ENCODE measurements around the gene TRMT10C.

TRMT10C gene

GRCh38 chr3:101530686-101531047 lies 31.0 kb upstream of the TRMT10C start:
- peaks cover 4% of the 10 kb centered on the region; the same call in 1 of the 2 replicates for H3K27me3 ChIP-seq
- no peak for TF ChIP-seq CTCF (IDR thresholded peaks at IDR 0.05; ENCODE audit: low read depth, low read length)
- no peaks in the 10 kb centered on the region; the same call in 1 of the 2 replicates for H3K4me1 ChIP-seq
- DNase-seq, result no peak
- no peaks in the 10 kb centered on the region for H3K36me3 ChIP-seq
- no peak overlapping the region for H3K4me3 ChIP-seq (ENCODE audit: low read depth, low read length)
- H3K9me3 ChIP-seq, result no peaks in the 10 kb centered on the region; the same call in 1 of the 2 replicates

GRCh38 chr3:101531473-101532086 lies 30.1 kb upstream of the TRMT10C start:
- Histone ChIP-seq H3K4me1 (no peaks in the 10 kb centered on the region; the same call in none of the 2 replicates), H3K27me3 (peaks cover 4% of the 10 kb centered on the region; the same call in 1 of the 2 replicates), H3K36me3 (no peaks in the 10 kb centered on the region), H3K4me3 (ENCODE audit: low read depth, low read length) (no peak overlapping the region), H3K9me3 (no peaks in the 10 kb centered on the region; the same call in 1 of the 2 replicates)
- no peak for TF ChIP-seq CTCF (IDR thresholded peaks at IDR 0.05; ENCODE audit: low read depth, low read length)
- no peak for DNase-seq

GRCh38 chr3:101532783-101533602 lies 28.7 kb upstream of the TRMT10C start:
- no peaks in the 10 kb centered on the region; the same call in 1 of the 2 replicates for H3K9me3 ChIP-seq
- H3K27me3 ChIP-seq, result peaks cover 4% of the 10 kb centered on the region; the same call in 1 of the 2 replicates
- no peak overlapping the region for H3K4me3 ChIP-seq (ENCODE audit: low read depth, low read length)
- H3K4me1 ChIP-seq, result no peaks in the 10 kb centered on the region; the same call in none of the 2 replicates
- H3K36me3 ChIP-seq, result no peaks in the 10 kb centered on the region
- no peak for DNase-seq
- no peak for TF ChIP-seq CTCF (IDR thresholded peaks at IDR 0.05; ENCODE audit: low read depth, low read length)

- Histone ChIP-seq H3K4me1 (no peaks in the 10 kb centered on the region; the same call in none of the 2 replicates), H3K27me3 (peaks cover 4% of the 10 kb centered on the region; the same call in 1 of the 2 replicates), H3K4me3 (ENCODE audit: low read depth, low read length) (no peak overlapping the region), H3K9me3 (no peaks in the 10 kb centered on the region; the same call in 1 of the 2 replicates), H3K36me3 (no peaks in the 10 kb centered on the region)
- DNase-seq, result no peak
- TF ChIP-seq CTCF (IDR thresholded peaks at IDR 0.05; ENCODE audit: low read depth, low read length), result no peak
Observed at GRCh38 chr3:101533603-101533968, 28.1 kb upstream of the TRMT10C start.

- no peaks in the 10 kb centered on the region; the same call in none of the 2 replicates for H3K4me1 ChIP-seq
- H3K9me3 ChIP-seq, result no peaks in the 10 kb centered on the region
- H3K27me3 ChIP-seq, result peaks cover 4% of the 10 kb centered on the region; the same call in 1 of the 2 replicates
- TF ChIP-seq CTCF (IDR thresholded peaks at IDR 0.05; ENCODE audit: low read depth, low read length), result no peak
- no peaks in the 10 kb centered on the region for H3K36me3 ChIP-seq
- no peak for DNase-seq
- H3K4me3 ChIP-seq (ENCODE audit: low read depth, low read length), result no peak overlapping the region
Observed at GRCh38 chr3:101535221-101535620, 26.4 kb upstream of the TRMT10C start.
